ENCODE measurements around the gene ACER2.

The ACER2 gene

DNA sequence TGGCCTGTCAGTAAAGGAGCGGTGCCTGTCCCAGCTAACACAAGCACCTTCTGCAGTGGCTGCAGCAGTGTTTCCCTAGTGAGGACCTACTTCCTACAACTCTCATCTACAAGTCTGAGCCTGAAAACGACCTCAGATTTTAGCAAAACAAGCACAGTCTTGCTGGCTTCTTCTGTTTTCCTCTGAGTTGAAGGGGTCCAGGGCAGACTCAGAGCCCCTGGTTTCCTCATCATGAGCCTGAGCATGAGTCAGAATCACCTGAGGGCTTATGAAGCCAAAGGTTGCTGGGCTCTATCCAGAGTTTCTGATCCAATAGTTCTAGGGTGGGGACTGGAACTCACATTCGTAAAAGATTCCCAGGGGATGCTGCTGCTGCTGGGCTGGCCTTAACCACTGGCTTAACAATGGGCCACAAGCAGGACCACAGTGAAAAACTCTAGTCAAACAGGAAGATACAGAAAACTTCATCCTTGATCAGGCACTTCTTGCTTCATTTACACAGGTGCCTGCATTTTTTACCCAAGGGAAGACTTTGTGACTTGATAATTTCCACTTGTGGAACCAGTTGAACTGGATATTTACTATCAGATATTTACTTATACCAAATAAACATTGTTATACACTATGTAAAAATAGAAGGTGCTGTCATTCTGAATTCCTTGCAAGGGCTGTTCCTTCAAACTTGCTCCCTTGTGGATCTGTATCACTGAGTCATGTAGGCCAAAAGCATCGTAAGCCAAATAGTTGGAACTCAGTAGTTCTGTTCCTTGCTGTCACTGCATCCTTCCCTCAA, 4.3 kb upstream of the ACER2 start:
- no peaks in the 10 kb centered on the region for H3K27me3 ChIP-seq
- TF ChIP-seq CTCF (IDR thresholded peaks at IDR 0.05; ENCODE audit: low read depth, low read length), result no peak
- H3K36me3 ChIP-seq, result no peaks in the 10 kb centered on the region
- no peaks in the 10 kb centered on the region for H3K9me3 ChIP-seq
- DNase-seq, result no peak
- no peaks in the 10 kb centered on the region for H3K4me1 ChIP-seq
- no peak overlapping the region for H3K4me3 ChIP-seq (ENCODE audit: low read depth, low read length)

DNA sequence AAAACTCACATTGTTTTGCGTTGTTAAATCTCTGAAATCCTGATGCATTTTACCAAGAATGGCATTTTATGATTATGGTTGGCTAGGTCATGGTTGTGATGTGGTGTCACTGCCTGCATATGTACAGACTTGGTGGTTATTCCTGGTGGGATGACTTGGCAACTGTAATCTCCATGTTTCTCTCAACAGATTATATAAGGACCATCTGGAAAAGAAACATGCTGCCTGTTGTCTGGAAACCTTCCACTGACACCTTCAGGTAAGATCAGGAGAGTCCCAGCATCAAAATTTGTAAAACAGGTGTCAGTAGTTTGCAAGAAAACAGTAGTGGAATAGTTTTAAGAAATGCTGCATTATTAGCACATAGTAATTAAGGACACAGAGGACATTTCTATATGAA, 3.0 kb upstream of the ACER2 start:
- no peaks in the 10 kb centered on the region for H3K9me3 ChIP-seq
- no peak overlapping the region for H3K4me3 ChIP-seq (ENCODE audit: low read depth, low read length)
- H3K36me3 ChIP-seq, result no peaks in the 10 kb centered on the region
- H3K4me1 ChIP-seq, result no peaks in the 10 kb centered on the region
- no peak for DNase-seq
- H3K27me3 ChIP-seq, result no peaks in the 10 kb centered on the region
- no peak for TF ChIP-seq CTCF (IDR thresholded peaks at IDR 0.05; ENCODE audit: low read depth, low read length)

DNA sequence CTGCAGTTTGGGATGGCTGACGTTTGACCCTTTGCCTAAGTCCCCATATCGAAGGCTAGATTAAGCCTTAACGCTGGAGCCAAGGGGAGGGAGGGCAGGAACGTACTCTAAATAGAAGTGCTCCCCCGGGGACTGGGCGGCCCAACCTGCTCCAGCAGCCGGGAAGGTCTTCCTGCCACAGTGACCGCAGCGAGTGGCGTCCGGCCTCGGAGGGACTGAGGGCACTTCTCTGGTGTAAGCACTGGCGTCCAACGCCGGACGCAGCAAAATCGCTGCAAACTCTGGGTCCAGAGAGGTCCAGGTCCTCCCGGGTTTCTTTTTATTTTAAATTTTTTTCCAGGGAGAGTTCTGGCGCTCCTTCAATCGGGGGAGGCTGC, 505 bp upstream of the ACER2 start:
- Histone ChIP-seq H3K4me1 (no peaks in the 10 kb centered on the region), H3K4me3 (ENCODE audit: low read depth, low read length) (peak overlapping the region; percentile 90), H3K36me3 (no peaks in the 10 kb centered on the region), H3K9me3 (no peaks in the 10 kb centered on the region), H3K27me3 (no peaks in the 10 kb centered on the region)
- no peak for TF ChIP-seq CTCF (IDR thresholded peaks at IDR 0.05; ENCODE audit: low read depth, low read length)
- DNase-seq, result no peak

GRCh38 chr9:19409401-19410194, 789 bp downstream of the ACER2 start:
- TF ChIP-seq CTCF (IDR thresholded peaks at IDR 0.05; ENCODE audit: low read depth, low read length), result no peak
- no peaks in the 10 kb centered on the region for H3K27me3 ChIP-seq
- peak overlapping the region; percentile 90 for H3K4me3 ChIP-seq (ENCODE audit: low read depth, low read length)
- H3K36me3 ChIP-seq, result no peaks in the 10 kb centered on the region
- H3K4me1 ChIP-seq, result no peaks in the 10 kb centered on the region
- no peaks in the 10 kb centered on the region for H3K9me3 ChIP-seq
- DNase-seq, result no peak

DNA sequence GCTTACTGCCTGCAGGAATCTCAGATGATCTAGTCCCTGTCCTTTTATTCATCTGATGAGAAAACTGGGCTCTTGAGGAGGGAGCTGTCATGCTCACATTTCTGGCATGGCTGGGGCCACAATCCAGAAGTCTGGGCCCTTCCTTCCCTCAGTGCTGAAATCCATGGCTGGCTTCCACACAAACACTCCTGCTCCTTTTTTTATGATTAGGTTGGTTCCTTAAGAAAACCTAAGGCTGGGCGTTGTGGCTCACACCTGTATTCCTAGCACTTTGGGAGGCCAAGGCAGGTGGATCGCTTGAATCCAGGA, 1.3 kb downstream of the ACER2 start:
- H3K4me3 ChIP-seq (ENCODE audit: low read depth, low read length), result no peak overlapping the region; the same call in 1 of the 2 replicates
- DNase-seq, result no peak

More for the DNA sequence above, 1.3 kb downstream of the ACER2 start:
- Histone ChIP-seq H3K9me3 (no peaks in the 10 kb centered on the region), H3K4me1 (no peaks in the 10 kb centered on the region), H3K36me3 (no peaks in the 10 kb centered on the region), H3K27me3 (no peaks in the 10 kb centered on the region)
- TF ChIP-seq CTCF (IDR thresholded peaks at IDR 0.05; ENCODE audit: low read depth, low read length), result no peak
